SK-N-SH (cell line): ENCODE data around the gene ZNF467.

Experiments used
- GABPA ChIP-seq: IDR thresholded peaks from 2 replicates; pipeline ENCODE4 v1.4.0; 2012; ENCODE audit warnings: low read depth, mild to moderate bottlenecking
- JUND ChIP-seq: IDR thresholded peaks from 2 replicates; pipeline ENCODE4 v1.4.0; 2012
- NRF1 ChIP-seq: IDR thresholded peaks from 2 replicates; pipeline ENCODE4 v1.6.1; 2012; ENCODE audit warnings: low read depth, mild to moderate bottlenecking, low read length
- POLR2AphosphoS5 ChIP-seq: IDR thresholded peaks from 2 replicates; pipeline ENCODE4 v1.6.1; 2012; ENCODE audit warnings: low read depth, low read length
- RAD21 ChIP-seq: IDR thresholded peaks from 2 replicates; pipeline ENCODE4 v1.6.1; 2012; ENCODE audit warnings: mild to moderate bottlenecking, low read length
- RCOR1 ChIP-seq: fragments of 150-350 bp; IDR thresholded peaks from 2 replicates; pipeline ENCODE4 v1.6.1; 2017; ENCODE audit warnings: antibody characterized with exemption, low read length
- YY1 ChIP-seq: IDR thresholded peaks from 2 replicates; pipeline ENCODE4 v1.4.0; 2012; ENCODE audit warnings: low read depth, mild to moderate bottlenecking
- TF ChIP-seq, protein P1 (sequence below): fragments of 200-600 bp; sonication (generic); IDR thresholded peaks from 2 replicates; pipeline ENCODE4 v1.6.1; 2017; ENCODE audit warnings: antibody characterized with exemption, mild to moderate bottlenecking, moderate library complexity

DNA sequence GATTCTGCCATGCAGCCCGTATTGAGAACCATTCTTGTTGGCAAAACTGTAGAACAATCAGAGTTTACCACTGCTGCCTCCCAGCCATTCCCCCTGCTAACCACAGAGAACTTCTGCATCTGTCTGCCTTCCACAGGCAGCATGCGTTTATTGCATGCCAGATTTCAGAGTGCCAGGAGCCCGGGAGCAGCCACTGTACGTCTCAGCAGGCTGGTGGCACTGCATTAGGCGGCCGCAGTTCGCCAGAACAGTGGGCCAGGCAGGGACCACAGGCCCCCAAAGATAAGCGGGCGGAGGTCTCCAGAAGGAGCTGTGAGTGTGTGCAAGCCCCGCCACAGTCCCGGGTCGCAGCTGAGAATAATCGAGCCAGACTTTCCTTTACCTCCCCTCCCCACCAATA, 31.8 kb downstream of the ZNF467 start:
- TF ChIP-seq RAD21, result peak; percentile 39; the same call in 1 of the 2 replicates
- TF ChIP-seq POLR2AphosphoS5, result no peak
- no peak for TF ChIP-seq GABPA
- no peak for TF ChIP-seq NRF1
- no peak for TF ChIP-seq YY1
- no peak for TF ChIP-seq RCOR1
- TF ChIP-seq, protein P1, sequence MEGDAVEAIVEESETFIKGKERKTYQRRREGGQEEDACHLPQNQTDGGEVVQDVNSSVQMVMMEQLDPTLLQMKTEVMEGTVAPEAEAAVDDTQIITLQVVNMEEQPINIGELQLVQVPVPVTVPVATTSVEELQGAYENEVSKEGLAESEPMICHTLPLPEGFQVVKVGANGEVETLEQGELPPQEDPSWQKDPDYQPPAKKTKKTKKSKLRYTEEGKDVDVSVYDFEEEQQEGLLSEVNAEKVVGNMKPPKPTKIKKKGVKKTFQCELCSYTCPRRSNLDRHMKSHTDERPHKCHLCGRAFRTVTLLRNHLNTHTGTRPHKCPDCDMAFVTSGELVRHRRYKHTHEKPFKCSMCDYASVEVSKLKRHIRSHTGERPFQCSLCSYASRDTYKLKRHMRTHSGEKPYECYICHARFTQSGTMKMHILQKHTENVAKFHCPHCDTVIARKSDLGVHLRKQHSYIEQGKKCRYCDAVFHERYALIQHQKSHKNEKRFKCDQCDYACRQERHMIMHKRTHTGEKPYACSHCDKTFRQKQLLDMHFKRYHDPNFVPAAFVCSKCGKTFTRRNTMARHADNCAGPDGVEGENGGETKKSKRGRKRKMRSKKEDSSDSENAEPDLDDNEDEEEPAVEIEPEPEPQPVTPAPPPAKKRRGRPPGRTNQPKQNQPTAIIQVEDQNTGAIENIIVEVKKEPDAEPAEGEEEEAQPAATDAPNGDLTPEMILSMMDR, result no peak
- TF ChIP-seq JUND, result no peak
